GM18868 (cell line): Measurements from ENCODE around the gene CDH4.

Experiments used
- ATAC-seq: cut with Tn5 transposase; IDR thresholded peaks from one replicate; pipeline ENCODE4 v1.9.1; 2021; ENCODE audit warnings: mild to moderate bottlenecking, moderate library complexity; ENCODE audit not compliant: unreplicated experiment

The CDH4 gene

GRCh38 chr20:61251529-61252393 is at the start of gene CDH4:
Gene CDH4, plus strand, starts transcription at chr20:61252261.
- no peak for ATAC-seq

GRCh38 chr20:61203320-61203719 is 48.7 kb upstream of the CDH4 start:
- no peak for ATAC-seq

GRCh38 chr20:61204206-61204605 is 47.9 kb upstream of the CDH4 start:
- ATAC-seq = no peak

GRCh38 chr20:61205769-61206168 is 46.3 kb upstream of the CDH4 start:
- no peak for ATAC-seq

GRCh38 chr20:61210862-61211261 is 41.2 kb upstream of the CDH4 start:
- ATAC-seq = no peak

- ATAC-seq = no peak
Observed at GRCh38 chr20:61217848-61218247, 34.2 kb upstream of the CDH4 start.

- ATAC-seq = no peak
Observed at GRCh38 chr20:61219021-61219431, 33.0 kb upstream of the CDH4 start.

- ATAC-seq = no peak
Observed at GRCh38 chr20:61220131-61220530, 31.9 kb upstream of the CDH4 start.

- ATAC-seq = no peak
Observed at GRCh38 chr20:61220626-61221325, 31.3 kb upstream of the CDH4 start.

- no peak for ATAC-seq
Observed at GRCh38 chr20:61222699-61223098, 29.4 kb upstream of the CDH4 start.

- ATAC-seq = no peak
Observed at GRCh38 chr20:61223121-61223520, 28.9 kb upstream of the CDH4 start.

GRCh38 chr20:61230166-61230565 is 21.9 kb upstream of the CDH4 start:
- ATAC-seq = no peak

- ATAC-seq = no peak
Observed at GRCh38 chr20:61233590-61233989, 18.5 kb upstream of the CDH4 start.

GRCh38 chr20:61234224-61234890 is 17.7 kb upstream of the CDH4 start:
- no peak for ATAC-seq

GRCh38 chr20:61236713-61237112 is 15.3 kb upstream of the CDH4 start:
- ATAC-seq = no peak

- no peak for ATAC-seq
Observed at GRCh38 chr20:61238813-61239212, 13.2 kb upstream of the CDH4 start.

- no peak for ATAC-seq
Observed at GRCh38 chr20:61240814-61241213, 11.2 kb upstream of the CDH4 start.

- ATAC-seq = no peak
Observed at GRCh38 chr20:61244213-61244612, 7.8 kb upstream of the CDH4 start.

- ATAC-seq = no peak
Observed at GRCh38 chr20:61246269-61246668, 5.8 kb upstream of the CDH4 start.

GRCh38 chr20:61249626-61250025 is 2.4 kb upstream of the CDH4 start:
- no peak for ATAC-seq

GRCh38 chr20:61252601-61253263 is 671 bp downstream of the CDH4 start:
- no peak for ATAC-seq
